Effector memory CD8-positive, alpha-beta T cell (primary cell): ENCODE data around the gene DPF3.

Source experiments
- ATAC-seq: fragments of 150-1000 bp; cut with Tn5 transposase; replicated peaks from 2 replicates; pipeline ENCODE4 v1.10.0; 2021; ENCODE audit warnings: mild to moderate bottlenecking, moderate library complexity
- DNase-seq, 3 experiments: peaks; one replicate each; pipeline ENCODE4 v3.0.0; 2021
- H3K27ac Mint-ChIP-seq, 2 donors: one replicate each; pipeline ENCODE4 v1.8.0; 2022; ENCODE audit warnings: mild to moderate bottlenecking in 2 of 2, mixed read lengths in 2 of 2, moderate library complexity in 2 of 2
- H3K27me3 Mint-ChIP-seq, 2 donors: one replicate each; pipeline ENCODE4 v1.8.0; 2022; ENCODE audit warnings: mixed read lengths in 2 of 2
- H3K36me3 Mint-ChIP-seq: one replicate; pipeline ENCODE4 v1.8.0; 2022; ENCODE audit warnings: mild to moderate bottlenecking, moderate library complexity, mixed read lengths; ENCODE audit not compliant: insufficient read depth
- H3K4me1 Mint-ChIP-seq, 2 donors: one replicate each; pipeline ENCODE4 v1.8.0; 2022; ENCODE audit warnings: low read depth in 2 of 2, mixed read lengths in 2 of 2
- H3K4me3 Mint-ChIP-seq, 2 donors: one replicate each; pipeline ENCODE4 v1.8.0; 2022; ENCODE audit warnings: mild to moderate bottlenecking in 2 of 2, mixed read lengths in 2 of 2, moderate library complexity in 2 of 2
- H3K9me3 Mint-ChIP-seq, 2 donors: one replicate each; pipeline ENCODE4 v1.8.0; 2022; ENCODE audit warnings: mixed read lengths in 2 of 2
- total RNA-seq, 9 experiments: gene quantifications; one replicate each; lab custom pipeline; 2026; lab: John Stamatoyannopoulos, UW

DPF3 gene
- total RNA-seq: 0.59 to 2.2 (median 0.72) reads per million in 9 experiments

DNA sequence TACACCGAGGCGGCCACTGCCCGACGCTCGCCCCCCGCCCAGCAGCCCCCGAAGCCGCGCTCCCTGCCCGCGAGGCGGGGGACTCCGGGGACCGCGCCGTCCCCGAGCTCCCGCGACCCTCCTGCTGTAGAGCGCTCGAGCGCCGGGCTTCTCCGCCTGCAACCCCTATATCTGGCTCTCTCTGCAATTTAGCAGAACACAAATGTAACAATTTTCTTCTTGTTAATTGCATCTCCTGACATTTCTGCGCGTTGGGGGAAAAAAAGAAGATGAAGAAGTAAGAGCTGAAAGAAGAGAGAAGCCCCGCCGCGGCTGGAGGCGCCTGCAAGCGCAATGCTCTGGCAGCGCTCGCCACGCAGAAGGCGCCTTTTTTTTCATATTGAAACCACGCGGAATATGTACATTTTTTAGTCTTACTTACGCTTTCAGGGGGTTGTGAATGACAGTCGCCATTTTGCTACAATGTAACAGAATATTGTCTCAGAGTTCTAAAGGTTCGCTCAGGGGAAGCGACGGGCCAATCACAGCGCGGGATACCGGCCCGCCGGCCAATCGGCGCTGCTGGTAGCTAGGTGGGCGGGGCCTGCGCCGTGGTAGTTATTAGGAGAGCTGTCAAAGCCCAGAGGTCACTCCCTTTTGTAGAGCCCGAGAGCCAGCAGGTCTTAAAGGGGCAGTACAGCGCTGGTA, at the start of gene DPF3:
DPF3 (minus strand) TSS at position 466 of the 687 bp plus-strand sequence; CDS start at position 453, 13 bp downstream.
- H3K4me3 Mint-ChIP-seq: peak within 1 kb of the TSS; percentile 84 to 94
- H3K4me1 Mint-ChIP-seq: peaks cover 24 to 25% of the 10 kb centered on the region in 2 donors
- DNase-seq: peak; percentile 88 to 90 (median 88)
- peak; percentile 96 for ATAC-seq
- H3K27ac Mint-ChIP-seq: peak within 1 kb of the TSS; percentile 61 to 84
- H3K9me3 Mint-ChIP-seq: no peaks in the 10 kb centered on the region
- peaks cover 7% of the 10 kb centered on the region for H3K36me3 Mint-ChIP-seq
- H3K27me3 Mint-ChIP-seq: peaks cover 60 to 67% of the 10 kb centered on the region in 2 donors

GRCh38 chr14:72942934-72943333, 49.0 kb upstream of the DPF3 start:
- no peak overlapping the region for H3K4me3 Mint-ChIP-seq
- no peak for ATAC-seq
- H3K27ac Mint-ChIP-seq: no peak overlapping the region
- peaks cover 0 to 4% of the 10 kb centered on the region in 2 donors for H3K4me1 Mint-ChIP-seq
- H3K9me3 Mint-ChIP-seq: no peaks in the 10 kb centered on the region
- peaks cover 54% of the 10 kb centered on the region for H3K36me3 Mint-ChIP-seq
- DNase-seq: no peak
- no peaks in the 10 kb centered on the region for H3K27me3 Mint-ChIP-seq

- peaks cover 54% of the 10 kb centered on the region for H3K36me3 Mint-ChIP-seq
- DNase-seq (no peak), ATAC-seq (no peak)
- no peaks in the 10 kb centered on the region for H3K27me3 Mint-ChIP-seq
- no peak overlapping the region for H3K4me3 Mint-ChIP-seq
- H3K9me3 Mint-ChIP-seq: no peaks in the 10 kb centered on the region
- H3K27ac Mint-ChIP-seq: no peak overlapping the region
- peaks cover 14 to 16% of the 10 kb centered on the region in 2 donors for H3K4me1 Mint-ChIP-seq
Measured at GRCh38 chr14:72941286-72941985, 47.5 kb upstream of the DPF3 start.

- no peak for ATAC-seq
- no peak for DNase-seq
- H3K9me3 Mint-ChIP-seq: no peaks in the 10 kb centered on the region
- H3K27me3 Mint-ChIP-seq: no peaks in the 10 kb centered on the region
- peaks cover 14 to 20% of the 10 kb centered on the region in 2 donors for H3K4me1 Mint-ChIP-seq
- no peak overlapping the region for H3K27ac Mint-ChIP-seq
- no peak overlapping the region for H3K4me3 Mint-ChIP-seq
- peaks cover 47% of the 10 kb centered on the region for H3K36me3 Mint-ChIP-seq
Measured at GRCh38 chr14:72939630-72940029, 45.7 kb upstream of the DPF3 start.

DNA sequence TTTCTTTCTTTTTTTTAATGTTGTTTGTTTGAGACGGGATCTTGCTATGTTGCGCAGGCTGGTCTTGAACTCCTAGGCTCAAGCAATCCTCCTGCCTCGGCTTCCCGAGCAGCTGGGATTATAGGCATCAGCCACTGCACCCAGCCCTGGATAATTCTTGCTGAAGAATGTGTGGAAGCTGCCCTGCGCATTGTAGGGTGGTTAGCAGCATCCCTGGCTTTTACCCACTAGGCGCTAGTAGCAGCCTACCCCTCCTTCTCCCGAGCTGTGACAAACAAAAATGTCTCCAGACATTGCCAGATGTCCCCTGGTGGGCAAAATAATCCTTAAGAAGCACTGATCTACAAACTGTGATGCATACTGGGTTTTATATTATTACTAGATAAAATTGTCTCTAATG, 39.0 kb upstream of the DPF3 start:
- H3K4me3 Mint-ChIP-seq: no peak overlapping the region
- H3K4me1 Mint-ChIP-seq: peaks cover 23 to 24% of the 10 kb centered on the region in 2 donors
- H3K9me3 Mint-ChIP-seq: no peaks in the 10 kb centered on the region
- ATAC-seq (no peak), DNase-seq (no peak)
- H3K36me3 Mint-ChIP-seq: peaks cover 3% of the 10 kb centered on the region
- H3K27ac Mint-ChIP-seq: no peak overlapping the region
- H3K27me3 Mint-ChIP-seq: no peaks in the 10 kb centered on the region

- H3K27me3 Mint-ChIP-seq: no peaks in the 10 kb centered on the region
- H3K27ac Mint-ChIP-seq: no peak overlapping the region
- H3K9me3 Mint-ChIP-seq: no peaks in the 10 kb centered on the region
- peaks cover 2% of the 10 kb centered on the region for H3K36me3 Mint-ChIP-seq
- H3K4me3 Mint-ChIP-seq: no peak overlapping the region
- peaks cover 17% of the 10 kb centered on the region in 2 donors for H3K4me1 Mint-ChIP-seq
- DNase-seq: no peak
- ATAC-seq: no peak
Measured at GRCh38 chr14:72929316-72930080, 35.6 kb upstream of the DPF3 start.

- Mint-ChIP-seq H3K36me3 (peaks cover 2% of the 10 kb centered on the region), H3K9me3 (no peaks in the 10 kb centered on the region), H3K4me3 (no peak overlapping the region), H3K27me3 (no peaks in the 10 kb centered on the region), H3K4me1 (peaks cover 16 to 17% of the 10 kb centered on the region in 2 donors), H3K27ac (no peak overlapping the region)
- DNase-seq (no peak), ATAC-seq (no peak)
Measured at GRCh38 chr14:72928872-72929271, 35.0 kb upstream of the DPF3 start.

GRCh38 chr14:72926292-72927028, 32.6 kb upstream of the DPF3 start, which contains the start of gene DCAF4:
Gene DCAF4, plus strand, starts transcription at chr14:72926464. Its CDS starts 11,515 bp downstream, at chr14:72937979.
- peak within 1 kb of the TSS; percentile 88 to 92 for H3K4me3 Mint-ChIP-seq
- ATAC-seq (peak; percentile 87), DNase-seq (peak; percentile 87 to 91 (median 88))
- peak within 1 kb of the TSS; percentile 72 to 89 for H3K27ac Mint-ChIP-seq
- peaks cover 13% of the 10 kb centered on the region in 2 donors for H3K4me1 Mint-ChIP-seq
- H3K27me3 Mint-ChIP-seq: peaks cover 0 to 11% of the 10 kb centered on the region in 2 donors
- peaks cover 2% of the 10 kb centered on the region for H3K36me3 Mint-ChIP-seq
- no peaks in the 10 kb centered on the region for H3K9me3 Mint-ChIP-seq

- no peak for ATAC-seq
- H3K36me3 Mint-ChIP-seq: peaks cover 2% of the 10 kb centered on the region
- peaks cover 13% of the 10 kb centered on the region in 2 donors for H3K4me1 Mint-ChIP-seq
- no peaks in the 10 kb centered on the region for H3K9me3 Mint-ChIP-seq
- peak overlapping the region; percentile 72 to 89 for H3K27ac Mint-ChIP-seq
- H3K27me3 Mint-ChIP-seq: peaks cover 0 to 17% of the 10 kb centered on the region in 2 donors
- peak overlapping the region; percentile 88 to 92 for H3K4me3 Mint-ChIP-seq
- no peak for DNase-seq
Measured at GRCh38 chr14:72925815-72926291, 32.0 kb upstream of the DPF3 start.

DNA sequence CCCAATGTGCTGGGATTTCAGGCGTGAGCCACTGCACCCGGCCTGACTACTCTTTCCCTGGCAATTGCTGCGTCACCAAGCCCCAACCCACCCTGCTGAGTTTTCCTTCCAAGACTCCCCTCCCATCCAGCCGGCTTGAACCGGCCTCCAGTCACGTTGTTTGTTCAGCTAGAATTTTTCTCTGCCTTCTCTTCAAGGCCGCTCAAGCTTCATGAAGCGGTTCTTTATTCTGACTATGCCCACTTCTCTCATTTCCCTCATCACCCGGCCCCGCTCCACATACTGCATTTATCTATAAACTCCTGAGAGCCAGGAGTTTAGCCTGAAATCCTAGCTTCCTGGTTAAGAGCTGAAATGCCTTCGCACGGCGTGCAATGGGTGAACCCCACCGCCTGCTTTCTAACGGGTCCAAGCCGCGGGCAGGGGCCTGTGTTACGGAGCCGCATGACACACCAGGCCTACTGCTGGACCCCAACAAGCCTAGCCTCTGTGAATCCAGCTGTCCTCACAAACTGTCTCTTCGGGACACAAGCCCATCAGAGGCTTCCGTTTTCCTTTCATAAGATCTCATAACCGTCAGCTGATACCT, 31.4 kb upstream of the DPF3 start:
- no peaks in the 10 kb centered on the region for H3K9me3 Mint-ChIP-seq
- peaks cover 2% of the 10 kb centered on the region for H3K36me3 Mint-ChIP-seq
- H3K27me3 Mint-ChIP-seq: peaks cover 0 to 22% of the 10 kb centered on the region in 2 donors
- H3K27ac Mint-ChIP-seq: peak overlapping the region; percentile 72 to 89
- H3K4me1 Mint-ChIP-seq: peaks cover 8 to 13% of the 10 kb centered on the region in 2 donors
- DNase-seq (no peak), ATAC-seq (no peak)
- peak overlapping the region; percentile 88 to 92 for H3K4me3 Mint-ChIP-seq

DNA sequence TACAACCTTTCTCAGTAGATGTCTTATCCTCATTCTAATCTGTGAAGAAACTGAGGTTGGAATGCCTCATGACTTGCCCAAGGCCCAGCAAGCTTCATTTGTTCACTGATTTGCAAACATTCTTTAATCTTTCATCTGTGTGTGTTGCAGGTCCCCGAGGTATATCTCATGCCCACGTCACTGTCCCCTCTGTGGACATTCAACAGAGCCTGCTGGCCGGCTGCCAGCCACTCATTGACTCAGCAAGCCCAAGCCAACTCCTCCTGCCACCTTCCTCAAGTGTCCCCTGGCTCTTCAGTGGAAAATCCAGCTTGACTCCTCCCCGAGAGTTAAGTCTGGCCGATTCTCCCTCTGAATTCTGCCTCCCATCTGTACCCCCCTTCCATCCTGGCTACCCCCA, 30.4 kb upstream of the DPF3 start:
- no peaks in the 10 kb centered on the region for H3K9me3 Mint-ChIP-seq
- H3K4me3 Mint-ChIP-seq: no peak overlapping the region
- peaks cover 8 to 13% of the 10 kb centered on the region in 2 donors for H3K4me1 Mint-ChIP-seq
- peaks cover 8 to 32% of the 10 kb centered on the region in 2 donors for H3K27me3 Mint-ChIP-seq
- H3K36me3 Mint-ChIP-seq: peaks cover 2% of the 10 kb centered on the region
- no peak for ATAC-seq
- H3K27ac Mint-ChIP-seq: no peak overlapping the region
- no peak for DNase-seq

DNA sequence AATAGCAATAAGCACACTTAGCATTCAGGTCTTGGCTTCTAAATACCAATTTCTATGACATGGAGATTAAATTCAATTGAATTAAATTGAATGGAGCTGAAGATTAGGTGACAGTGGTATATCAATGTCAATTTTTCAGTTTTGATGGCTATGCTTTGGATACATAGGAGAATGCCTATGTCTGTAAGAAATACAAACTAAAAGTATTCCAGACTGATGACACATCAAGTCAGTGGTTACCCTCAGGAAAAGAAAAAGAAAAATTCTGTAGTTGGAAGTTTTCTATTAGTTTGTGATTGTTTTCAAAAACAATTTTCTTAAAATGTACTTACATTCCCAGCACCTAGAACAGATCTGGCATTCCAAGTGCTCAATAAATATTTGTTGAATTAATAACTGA, 27.5 kb upstream of the DPF3 start:
- Mint-ChIP-seq H3K4me1 (peaks cover 5 to 7% of the 10 kb centered on the region in 2 donors), H3K4me3 (no peak overlapping the region), H3K27ac (no peak overlapping the region), H3K36me3 (no peaks in the 10 kb centered on the region), H3K9me3 (no peaks in the 10 kb centered on the region), H3K27me3 (peaks cover 24 to 42% of the 10 kb centered on the region in 2 donors)
- no peak for DNase-seq
- ATAC-seq: no peak
